Sigmoid colon (tissue), 7 donors: ENCODE data around the gene KLHL3. TPM values are rescaled to one million over a fixed set of nuclear protein-coding genes. Genes with fewer than 3 reads are reported as not detected.

ENCODE experiments used
- DNase-seq: peaks from one replicate; pipeline ENCODE4 v3.0.0-alpha.2; 2019
- H3K27ac ChIP-seq, 4 donors: fragments of 200-600 bp; sonication (generic); one replicate each; pipeline ENCODE4 v1.5.1; 2016 to 2019; ENCODE audit warnings: mild to moderate bottlenecking in 1 of 4
- H3K27me3 ChIP-seq, 3 donors: fragments of 200-600 bp; sonication (generic); one replicate each; pipeline ENCODE4 v1.5.1; 2019; ENCODE audit warnings: mild to moderate bottlenecking in 1 of 3
- H3K36me3 ChIP-seq, 4 donors: fragments of 200-600 bp; sonication (generic); one replicate each; pipeline ENCODE4 v1.5.1; 2016 to 2019
- H3K4me1 ChIP-seq, 4 donors: fragments of 200-600 bp; sonication (generic); one replicate each; pipeline ENCODE4 v1.5.1; 2017 to 2019
- H3K4me3 ChIP-seq, 4 donors: fragments of 200-600 bp; sonication (generic); one replicate each; pipeline ENCODE4 v1.5.1; 2017 to 2019; ENCODE audit warnings: mild to moderate bottlenecking in 2 of 4, moderate library complexity in 1 of 4
- H3K9me3 ChIP-seq, 4 donors: fragments of 200-600 bp in 3 of 4; sonication (generic) in 3 of 4; one replicate each; pipeline versions ENCODE4 v1.5.1 to v1.6.1; 2013 to 2019
- EP300 ChIP-seq, 4 donors: sonication (generic); formaldehyde crosslinking; IDR thresholded peaks; one replicate each; pipeline ENCODE4 v1.6.1; 2017; ENCODE audit warnings: antibody characterized with exemption in 4 of 4
- POLR2A ChIP-seq, 2 donors: fragments of 450-650 bp; IDR thresholded peaks; one replicate each; pipeline ENCODE4 v1.6.1; 2016; ENCODE audit warnings: antibody characterized with exemption in 2 of 2, mild to moderate bottlenecking in 2 of 2, moderate library complexity in 2 of 2
- POLR2AphosphoS5 ChIP-seq, 4 donors: sonication (generic); formaldehyde crosslinking; IDR thresholded peaks; one replicate each; pipeline ENCODE4 v1.6.1; 2017; ENCODE audit warnings: antibody characterized with exemption in 4 of 4
- WGBS, 2 donors: extraction: QIAGEN DNeasy Blood & Tissue Kit; methylation state at CpG; one replicate each; pipeline ENCODE4 v1.1.7; 2013; 5-methylcytosine and 5-hydroxymethylcytosine counted together
- intact Hi-C: fragments of 100-400 bp; cut with DNase I; formaldehyde crosslinking; loops from one replicate; pipeline ENCODE4 v1.15.1; 2023
- polyA plus RNA-seq, 3 donors: library from polyadenylated mRNA; stranded (reverse); fragments of 200-250 nt; gene quantifications; one replicate each; pipeline ENCODE4 v1.2.3, GENCODE V29; 2013
- total RNA-seq, 4 donors: library from RNA; depleted of rRNA; stranded (reverse); fragments of >200 nt; gene quantifications; one replicate each; pipeline ENCODE4 v1.1.0, GENCODE V29; 2016
- TF ChIP-seq, protein P1 (sequence below), 4 experiments: fragments of 450-650 bp in 3 of 4; fragments of 200-600 bp in 1 of 4; IDR thresholded peaks; one replicate each; pipeline ENCODE4 v1.5.1; 2016 to 2019; ENCODE audit warnings: antibody characterized with exemption in 4 of 4, mild to moderate bottlenecking in 3 of 4, moderate library complexity in 2 of 4
- donor health status: healthy with polysubstance abuse.
- donor health status: Bipolar disorder and iron deficiency.
- donor health status: healthy.

KLHL3 gene
- total and polyA plus RNA-seq, 7 donors, result 0.23 to 5.5 (median 3.5) TPM; not detected in 1

DNA sequence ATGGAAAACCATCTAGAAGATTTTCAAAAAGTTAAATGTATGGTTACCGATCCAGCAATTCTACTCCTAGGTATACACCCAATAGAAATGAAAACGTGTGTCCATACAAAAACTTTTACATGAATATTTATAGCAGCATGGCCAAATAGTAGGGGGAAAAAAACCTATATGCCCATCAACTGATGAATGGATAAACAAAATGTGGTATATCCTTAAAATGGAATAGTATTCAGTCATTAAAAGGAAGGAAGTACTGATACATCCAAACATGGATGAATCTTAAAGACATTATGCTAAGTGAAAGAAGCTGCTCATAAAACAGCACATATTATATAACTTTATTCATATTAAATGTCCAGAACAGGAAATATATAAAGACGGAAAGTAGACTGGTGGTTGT lies 143.6 kb downstream of the KLHL3 start:
- TF ChIP-seq POLR2A (IDR thresholded peaks at IDR 0.05) (no peak), POLR2AphosphoS5 (IDR thresholded peaks at IDR 0.05) (no peak)

DNA sequence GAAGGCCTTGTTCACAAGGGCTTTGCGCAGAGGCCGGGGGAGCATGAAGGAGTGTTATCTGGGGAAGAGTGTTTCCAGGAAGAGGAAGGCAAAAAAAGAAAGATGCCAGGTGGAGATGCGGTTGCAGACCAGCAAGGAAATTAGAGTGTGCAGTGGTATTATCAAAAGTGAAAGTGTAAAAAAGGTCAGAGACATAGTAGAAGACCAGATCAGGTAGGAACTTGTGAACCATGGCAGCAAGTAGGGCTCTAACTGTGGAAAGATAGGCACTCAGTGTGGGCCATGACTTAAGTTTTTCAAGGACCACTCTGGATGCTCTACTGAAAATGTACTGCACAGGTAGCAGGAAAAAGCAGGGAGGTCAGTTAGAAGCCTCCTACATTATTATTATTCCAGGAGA lies 146.7 kb downstream of the KLHL3 start:
- no peaks in the 10 kb centered on the region for H3K4me1 ChIP-seq
- TF ChIP-seq POLR2A (IDR thresholded peaks at IDR 0.05) (no peak), POLR2AphosphoS5 (IDR thresholded peaks at IDR 0.05) (no peak), EP300 (IDR thresholded peaks at IDR 0.05) (no peak)
- TF ChIP-seq, protein P1, sequence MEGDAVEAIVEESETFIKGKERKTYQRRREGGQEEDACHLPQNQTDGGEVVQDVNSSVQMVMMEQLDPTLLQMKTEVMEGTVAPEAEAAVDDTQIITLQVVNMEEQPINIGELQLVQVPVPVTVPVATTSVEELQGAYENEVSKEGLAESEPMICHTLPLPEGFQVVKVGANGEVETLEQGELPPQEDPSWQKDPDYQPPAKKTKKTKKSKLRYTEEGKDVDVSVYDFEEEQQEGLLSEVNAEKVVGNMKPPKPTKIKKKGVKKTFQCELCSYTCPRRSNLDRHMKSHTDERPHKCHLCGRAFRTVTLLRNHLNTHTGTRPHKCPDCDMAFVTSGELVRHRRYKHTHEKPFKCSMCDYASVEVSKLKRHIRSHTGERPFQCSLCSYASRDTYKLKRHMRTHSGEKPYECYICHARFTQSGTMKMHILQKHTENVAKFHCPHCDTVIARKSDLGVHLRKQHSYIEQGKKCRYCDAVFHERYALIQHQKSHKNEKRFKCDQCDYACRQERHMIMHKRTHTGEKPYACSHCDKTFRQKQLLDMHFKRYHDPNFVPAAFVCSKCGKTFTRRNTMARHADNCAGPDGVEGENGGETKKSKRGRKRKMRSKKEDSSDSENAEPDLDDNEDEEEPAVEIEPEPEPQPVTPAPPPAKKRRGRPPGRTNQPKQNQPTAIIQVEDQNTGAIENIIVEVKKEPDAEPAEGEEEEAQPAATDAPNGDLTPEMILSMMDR (IDR thresholded peaks at IDR 0.05), result no peak
- WGBS, 2 donors, result 63 to 64% methylated on average over 3 of the region's 3 CpGs
- H3K4me3 ChIP-seq, result no peak overlapping the region
- peaks cover 0 to 4% (median 0%) of the 10 kb centered on the region in 3 donors for H3K27me3 ChIP-seq
- no peaks in the 10 kb centered on the region for H3K36me3 ChIP-seq
- H3K9me3 ChIP-seq, result peaks cover 0 to 1% (median 0%) of the 10 kb centered on the region in 4 donors
- DNase-seq, result no peak
- intact Hi-C loops, result no loop called here
- no peak overlapping the region for H3K27ac ChIP-seq

More for the DNA sequence above, 143.6 kb downstream of the KLHL3 start:
- no peaks in the 10 kb centered on the region for H3K4me1 ChIP-seq
- no peak overlapping the region for H3K27ac ChIP-seq
- no peaks in the 10 kb centered on the region for H3K36me3 ChIP-seq
- no peak overlapping the region for H3K4me3 ChIP-seq
- intact Hi-C loops, result no loop called here
- 83 to 91% methylated on average over 3 of the region's 3 CpGs for WGBS, 2 donors
- H3K27me3 ChIP-seq, result peaks cover 0 to 4% (median 0%) of the 10 kb centered on the region in 3 donors
- DNase-seq, result no peak
- no peaks in the 10 kb centered on the region for H3K9me3 ChIP-seq

DNA sequence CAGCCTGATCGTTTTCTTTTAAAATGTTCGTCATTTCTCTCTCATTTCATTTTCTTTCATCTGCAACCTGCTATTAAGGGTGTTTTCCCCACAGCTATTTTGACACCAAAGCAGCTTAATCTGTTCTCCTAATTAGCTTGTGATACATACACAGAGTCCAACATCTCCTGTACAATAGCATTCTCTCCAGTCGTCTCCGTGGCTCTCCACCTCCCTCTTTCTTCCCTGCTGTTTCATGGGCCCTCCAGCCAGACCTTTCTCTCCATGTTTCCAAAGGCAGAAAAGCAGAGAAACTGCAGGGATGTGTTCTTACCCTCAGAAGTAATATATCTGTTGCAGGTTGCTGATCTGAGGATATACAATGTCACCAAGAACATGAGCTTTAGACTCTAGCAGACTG lies 148.0 kb downstream of the KLHL3 start:
- TF ChIP-seq POLR2AphosphoS5 (IDR thresholded peaks at IDR 0.05) (no peak), EP300 (IDR thresholded peaks at IDR 0.05) (no peak), POLR2A (IDR thresholded peaks at IDR 0.05) (no peak)
- TF ChIP-seq, protein P1 (IDR thresholded peaks at IDR 0.05), result no peak
- Histone ChIP-seq H3K27me3 (no peaks in the 10 kb centered on the region), H3K27ac (no peak overlapping the region), H3K36me3 (no peaks in the 10 kb centered on the region), H3K4me3 (no peak overlapping the region), H3K9me3 (peaks cover 0 to 1% (median 0%) of the 10 kb centered on the region in 4 donors), H3K4me1 (no peaks in the 10 kb centered on the region)
- DNase-seq, result no peak
- 86 to 89% methylated on average over 4 of the region's 4 CpGs for WGBS, 2 donors
- intact Hi-C loops, result no loop called here

- Histone ChIP-seq H3K9me3 (peaks cover 0 to 1% (median 0%) of the 10 kb centered on the region in 4 donors), H3K27ac (no peak overlapping the region), H3K36me3 (no peaks in the 10 kb centered on the region), H3K4me1 (no peaks in the 10 kb centered on the region), H3K27me3 (no peaks in the 10 kb centered on the region), H3K4me3 (no peak overlapping the region)
- no peak for DNase-seq
- TF ChIP-seq POLR2AphosphoS5 (IDR thresholded peaks at IDR 0.05) (no peak), POLR2A (IDR thresholded peaks at IDR 0.05) (no peak), EP300 (IDR thresholded peaks at IDR 0.05) (no peak)
- TF ChIP-seq, protein P1 (IDR thresholded peaks at IDR 0.05), result no peak
- intact Hi-C loops, result no loop called here
- WGBS, 2 donors, result 78 to 91% methylated on average over 1 of the region's 1 CpG
These were observed 151.6 kb downstream of the KLHL3 start for GRCh38 chr5:137584262-137584661.

- TF ChIP-seq, protein P1 (IDR thresholded peaks at IDR 0.05), result no peak
- intact Hi-C loops, result no loop called here
These were observed 152.8 kb downstream of the KLHL3 start for GRCh38 chr5:137583129-137583528.

More at GRCh38 chr5:137583129-137583528, 152.8 kb downstream of the KLHL3 start:
- Histone ChIP-seq H3K9me3 (peaks cover 0 to 1% (median 0%) of the 10 kb centered on the region in 4 donors), H3K4me3 (no peak overlapping the region), H3K27me3 (no peaks in the 10 kb centered on the region), H3K36me3 (no peaks in the 10 kb centered on the region), H3K4me1 (no peaks in the 10 kb centered on the region), H3K27ac (no peak overlapping the region)
- DNase-seq, result no peak
- WGBS, 2 donors, result 48 to 61% methylated on average over 3 of the region's 3 CpGs
